Endodermal cell (in vitro differentiated cells): ENCODE measurements around the gene KRTAP12-1. TPM values are rescaled to one million over a fixed set of nuclear protein-coding genes. Genes with fewer than 3 reads are reported as not detected.

Experiments
- DNase-seq: peaks from one replicate; pipeline ENCODE4 v3.0.0-alpha.2; 2017
- H3K27ac ChIP-seq: 2 replicates; pipeline ENCODE4 v1.5.1; 2013; ENCODE audit warnings: mild to moderate bottlenecking, low read depth, low read length, moderate library complexity
- H3K27me3 ChIP-seq: 2 replicates; pipeline ENCODE4 v1.6.1; 2013; ENCODE audit warnings: mild to moderate bottlenecking, low read length, moderate library complexity; ENCODE audit not compliant: insufficient read depth, control insufficient read depth, poor library complexity, severe bottlenecking
- H3K36me3 ChIP-seq: 2 replicates; pipeline ENCODE4 v1.7.0; 2013; ENCODE audit warnings: mild to moderate bottlenecking, low read length, moderate library complexity; ENCODE audit not compliant: control insufficient read depth, insufficient read depth
- H3K4me1 ChIP-seq: one replicate; pipeline ENCODE4 v1.7.0; 2013; ENCODE audit warnings: low read length; ENCODE audit not compliant: control insufficient read depth, insufficient read depth
- H3K4me3 ChIP-seq: 2 replicates; pipeline ENCODE4 v1.5.1; 2013; ENCODE audit warnings: mild to moderate bottlenecking, low read length, moderate library complexity
- H3K9ac ChIP-seq: 2 replicates; pipeline ENCODE4 v1.6.1; 2013; ENCODE audit warnings: mild to moderate bottlenecking, low read length, moderate library complexity; ENCODE audit not compliant: poor library complexity, severe bottlenecking; ENCODE audit errors: extremely low read depth
- H3K9me3 ChIP-seq: 2 replicates; pipeline ENCODE4 v1.6.1; 2013; ENCODE audit warnings: mild to moderate bottlenecking, low read length, moderate library complexity; ENCODE audit not compliant: control insufficient read depth
- H3K27ac Mint-ChIP-seq: 2 replicates; pipeline ENCODE4 v1.8.0; 2020; ENCODE audit warnings: mixed read lengths
- H3K27me3 Mint-ChIP-seq: 2 replicates; pipeline ENCODE4 v1.8.0; 2021; ENCODE audit warnings: mild to moderate bottlenecking, mixed read lengths; ENCODE audit not compliant: insufficient read depth
- H3K36me3 Mint-ChIP-seq: 2 replicates; pipeline ENCODE4 v1.8.0; 2020; ENCODE audit warnings: low read depth, mixed read lengths
- H3K4me1 Mint-ChIP-seq: 2 replicates; pipeline ENCODE4 v1.8.0; 2020; ENCODE audit warnings: mixed read lengths
- H3K4me3 Mint-ChIP-seq: 2 replicates; pipeline ENCODE4 v1.8.0; 2020; ENCODE audit warnings: mild to moderate bottlenecking, moderate library complexity, mixed read lengths
- H3K9me3 Mint-ChIP-seq: 2 replicates; pipeline ENCODE4 v1.8.0; 2020; ENCODE audit warnings: mild to moderate bottlenecking, mixed read lengths
- WGBS, 2 experiments: methylation state at CpG; one replicate each; pipeline versions ENCODE4 v1.1.5 to v1.1.7; 2013; ENCODE audit warnings: missing lambda C conversion rate in 2 of 2, mixed read lengths in 1 of 2; ENCODE audit not compliant: insufficient coverage in 1 of 2, insufficient read length in 1 of 2; 5-methylcytosine and 5-hydroxymethylcytosine counted together
- total RNA-seq, 2 donors: library from RNA; stranded (reverse); fragmentation: NEBNext Ultra II Directional in 1 of 2; extraction: Animal tissue kit (Norgen Biotek cat#: 25700) in 1 of 2; gene quantifications; 2 replicates in 1 of 2; 3 replicates in 1 of 2; pipeline ENCODE4 v1.2.1, GENCODE V29; 2021
- TF ChIP-seq, protein P1 (sequence below): fragments of 200-600 bp; sonication (generic); conservative IDR thresholded peaks from 2 replicates; pipeline ENCODE4 v1.5.0; 2021; ENCODE audit warnings: antibody characterized with exemption, mild to moderate bottlenecking

Gene KRTAP12-1
- total RNA-seq, 2 donors from 2014 or later: not detected

DNA sequence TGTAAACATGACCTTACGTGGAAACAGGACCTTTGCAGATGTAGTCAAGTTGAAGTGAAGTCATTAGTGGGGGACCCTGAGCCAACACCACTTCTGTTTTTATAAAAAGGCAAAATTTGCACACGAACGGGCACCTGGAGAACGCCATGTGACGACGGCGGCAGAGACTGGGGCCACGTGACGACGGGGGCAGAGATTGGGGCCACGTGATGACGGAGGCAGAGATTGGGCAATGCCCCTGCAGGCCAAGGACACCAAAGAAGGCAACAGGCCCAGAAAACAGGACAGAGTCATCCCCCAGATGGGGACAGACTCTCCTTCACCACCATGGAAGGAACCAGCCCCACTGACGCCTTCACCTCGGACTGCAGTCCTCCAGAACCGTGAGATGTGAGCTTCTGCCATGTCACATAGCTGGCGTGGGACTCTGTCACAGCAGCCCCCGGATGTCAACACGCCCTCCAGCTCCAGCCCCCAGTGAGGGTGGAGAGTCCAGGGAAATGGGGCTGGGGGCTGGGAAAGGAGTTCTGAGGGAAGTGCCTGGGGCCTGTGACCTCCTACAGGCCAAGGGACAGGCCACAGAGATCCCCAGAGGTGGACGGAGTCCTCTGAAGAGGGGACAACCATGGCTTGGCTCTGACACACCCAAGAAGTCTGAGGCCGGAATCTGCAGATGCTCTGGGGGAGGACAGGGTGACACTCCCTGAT lies 31.5 kb downstream of the KRTAP12-1 start:
- H3K4me1 ChIP-seq: no peaks in the 10 kb centered on the region
- Mint-ChIP-seq H3K27me3 (peaks cover 4% of the 10 kb centered on the region), H3K4me3 (no peak overlapping the region), H3K27ac (no peak overlapping the region), H3K4me1 (peaks cover 7% of the 10 kb centered on the region), H3K9me3 (peaks cover 9% of the 10 kb centered on the region), H3K36me3 (no peaks in the 10 kb centered on the region)
- TF ChIP-seq, protein P1, sequence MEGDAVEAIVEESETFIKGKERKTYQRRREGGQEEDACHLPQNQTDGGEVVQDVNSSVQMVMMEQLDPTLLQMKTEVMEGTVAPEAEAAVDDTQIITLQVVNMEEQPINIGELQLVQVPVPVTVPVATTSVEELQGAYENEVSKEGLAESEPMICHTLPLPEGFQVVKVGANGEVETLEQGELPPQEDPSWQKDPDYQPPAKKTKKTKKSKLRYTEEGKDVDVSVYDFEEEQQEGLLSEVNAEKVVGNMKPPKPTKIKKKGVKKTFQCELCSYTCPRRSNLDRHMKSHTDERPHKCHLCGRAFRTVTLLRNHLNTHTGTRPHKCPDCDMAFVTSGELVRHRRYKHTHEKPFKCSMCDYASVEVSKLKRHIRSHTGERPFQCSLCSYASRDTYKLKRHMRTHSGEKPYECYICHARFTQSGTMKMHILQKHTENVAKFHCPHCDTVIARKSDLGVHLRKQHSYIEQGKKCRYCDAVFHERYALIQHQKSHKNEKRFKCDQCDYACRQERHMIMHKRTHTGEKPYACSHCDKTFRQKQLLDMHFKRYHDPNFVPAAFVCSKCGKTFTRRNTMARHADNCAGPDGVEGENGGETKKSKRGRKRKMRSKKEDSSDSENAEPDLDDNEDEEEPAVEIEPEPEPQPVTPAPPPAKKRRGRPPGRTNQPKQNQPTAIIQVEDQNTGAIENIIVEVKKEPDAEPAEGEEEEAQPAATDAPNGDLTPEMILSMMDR: no peak
- no peaks in the 10 kb centered on the region for H3K27me3 ChIP-seq
- no peaks in the 10 kb centered on the region for H3K36me3 ChIP-seq
- no peak overlapping the region for H3K9ac ChIP-seq
- peaks cover 3% of the 10 kb centered on the region for H3K9me3 ChIP-seq
- WGBS, 2 experiments: 93 to 95% methylated on average over 15 to 20 of the region's 20 CpGs
- DNase-seq: no peak
- H3K27ac ChIP-seq: no peak overlapping the region
- no peak overlapping the region for H3K4me3 ChIP-seq

DNA sequence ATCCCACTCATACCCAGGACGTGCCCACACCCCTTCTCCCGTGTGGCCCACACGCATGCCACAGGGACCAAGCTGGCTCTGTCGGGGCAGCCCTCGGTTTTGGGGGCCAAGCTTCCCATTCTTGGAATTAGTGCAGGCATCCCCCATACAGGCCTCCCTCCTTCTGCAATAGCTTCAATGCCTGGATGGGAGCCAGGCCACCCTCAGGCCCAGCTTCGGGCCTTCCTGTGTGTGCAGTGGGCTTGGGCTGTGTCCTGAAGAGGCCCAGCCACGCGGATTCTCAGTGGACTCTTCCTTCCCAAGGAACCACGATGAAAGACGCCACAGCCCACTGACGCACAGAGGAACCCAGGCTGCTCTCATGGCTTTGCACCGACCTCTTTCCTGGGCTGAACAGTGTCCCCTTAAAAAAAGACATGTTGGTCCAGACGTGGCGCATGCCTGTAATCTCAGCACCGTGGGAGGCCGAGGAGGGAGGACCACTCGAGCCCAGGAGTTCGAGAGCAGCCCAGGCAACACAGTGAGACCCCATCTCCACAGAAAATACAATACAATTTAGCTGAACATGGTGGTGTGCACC lies 32.4 kb downstream of the KRTAP12-1 start:
- no peaks in the 10 kb centered on the region for H3K4me1 ChIP-seq
- peaks cover 4% of the 10 kb centered on the region for H3K36me3 Mint-ChIP-seq
- H3K9me3 ChIP-seq: peaks cover 11% of the 10 kb centered on the region
- DNase-seq: no peak
- H3K9me3 Mint-ChIP-seq: peaks cover 17% of the 10 kb centered on the region
- no peak overlapping the region for H3K4me3 ChIP-seq
- H3K27ac Mint-ChIP-seq: no peak overlapping the region
- peaks cover 7% of the 10 kb centered on the region for H3K4me1 Mint-ChIP-seq
- H3K9ac ChIP-seq: no peak overlapping the region
- WGBS, 2 experiments: 94 to 96% methylated on average over 15 to 18 of the region's 18 CpGs
- no peak overlapping the region for H3K27ac ChIP-seq
- no peak overlapping the region for H3K4me3 Mint-ChIP-seq
- H3K27me3 Mint-ChIP-seq: peaks cover 4% of the 10 kb centered on the region
- TF ChIP-seq, protein P1: no peak
- H3K36me3 ChIP-seq: no peaks in the 10 kb centered on the region
- H3K27me3 ChIP-seq: no peaks in the 10 kb centered on the region

DNA sequence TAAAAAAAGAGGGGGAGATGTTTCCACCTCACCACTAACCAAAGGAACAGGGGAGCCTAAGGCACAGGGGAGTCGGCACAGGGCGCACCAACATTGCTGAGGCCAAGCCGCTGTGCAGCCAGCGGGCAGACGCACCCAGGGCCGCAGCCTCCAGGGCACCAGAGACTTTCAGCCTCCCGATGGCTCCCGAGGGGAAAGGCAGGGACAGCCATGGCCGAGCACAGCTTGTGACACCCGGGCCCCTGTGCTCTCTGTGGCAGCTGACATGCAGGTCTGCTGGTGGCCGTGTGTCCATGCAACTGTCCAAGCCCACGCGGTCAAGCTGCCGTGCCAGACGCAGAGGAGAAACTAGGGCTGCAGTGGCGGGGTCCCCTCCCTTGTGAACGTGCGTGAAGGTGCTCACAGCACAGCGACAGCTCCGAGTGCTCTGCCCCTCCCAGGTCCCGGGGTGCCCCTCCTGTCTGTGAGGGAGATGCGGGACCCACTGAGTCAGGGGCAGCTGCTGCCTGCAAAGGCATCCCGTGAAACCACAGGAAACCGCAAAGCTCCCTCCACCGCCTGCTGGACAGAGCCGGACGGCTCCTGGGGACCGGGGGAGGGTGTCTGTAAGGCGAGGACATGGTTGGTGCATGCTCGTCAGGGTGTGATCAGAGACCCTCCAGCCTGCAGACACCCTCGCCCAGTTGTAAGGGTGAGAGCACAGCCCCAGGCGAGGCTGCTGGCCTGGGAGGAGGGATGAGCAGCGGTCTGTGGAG lies 33.2 kb downstream of the KRTAP12-1 start:
- WGBS, 2 experiments: 92 to 94% methylated on average over 19 to 33 of the region's 33 CpGs
- peaks cover 7% of the 10 kb centered on the region for H3K4me1 Mint-ChIP-seq
- TF ChIP-seq, protein P1: no peak
- H3K4me3 Mint-ChIP-seq: no peak overlapping the region
- no peak overlapping the region for H3K27ac Mint-ChIP-seq
- DNase-seq: no peak
- H3K9me3 Mint-ChIP-seq: peaks cover 25% of the 10 kb centered on the region
- H3K4me3 ChIP-seq: no peak overlapping the region
- no peaks in the 10 kb centered on the region for H3K36me3 ChIP-seq
- H3K9ac ChIP-seq: no peak overlapping the region
- H3K27me3 ChIP-seq: no peaks in the 10 kb centered on the region
- peaks cover 4% of the 10 kb centered on the region for H3K36me3 Mint-ChIP-seq
- H3K27ac ChIP-seq: no peak overlapping the region
- peaks cover 19% of the 10 kb centered on the region for H3K9me3 ChIP-seq
- H3K4me1 ChIP-seq: no peaks in the 10 kb centered on the region
- peaks cover 5% of the 10 kb centered on the region for H3K27me3 Mint-ChIP-seq
